Erythroblast (primary cell): ENCODE results near the gene CALML3.

Experiments
- DNase-seq, 2 experiments: peaks; one replicate each; lab custom pipeline; 2025; lab: John Stamatoyannopoulos, UW
- GATA1 ChIP-seq: IDR thresholded peaks from 2 replicates; pipeline ENCODE4 v1.6.1; 2011; ENCODE audit warnings: low read depth, mild to moderate bottlenecking, control low read depth, low read length, moderate library complexity
- POLR2A ChIP-seq: IDR thresholded peaks from 2 replicates; pipeline ENCODE4 v1.6.1; 2011; ENCODE audit warnings: mild to moderate bottlenecking, low read length

Gene CALML3

DNA sequence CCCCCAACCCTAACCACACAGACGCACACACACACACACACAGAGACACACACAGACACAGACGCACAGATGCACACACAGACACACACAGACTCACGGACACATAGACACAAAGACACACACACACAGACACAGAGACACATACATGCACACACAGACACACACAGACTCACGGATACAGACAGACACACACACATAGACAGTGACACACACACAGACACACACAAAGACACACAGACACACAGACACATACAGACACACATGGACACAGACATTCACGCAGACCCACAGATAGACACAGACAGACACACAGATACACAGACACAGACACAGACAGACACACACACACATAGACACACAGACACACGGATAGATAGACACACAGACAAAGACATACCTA, 27.5 kb upstream of the CALML3 start:
- TF ChIP-seq POLR2A (no peak), GATA1 (no peak)
- no peak for DNase-seq

DNA sequence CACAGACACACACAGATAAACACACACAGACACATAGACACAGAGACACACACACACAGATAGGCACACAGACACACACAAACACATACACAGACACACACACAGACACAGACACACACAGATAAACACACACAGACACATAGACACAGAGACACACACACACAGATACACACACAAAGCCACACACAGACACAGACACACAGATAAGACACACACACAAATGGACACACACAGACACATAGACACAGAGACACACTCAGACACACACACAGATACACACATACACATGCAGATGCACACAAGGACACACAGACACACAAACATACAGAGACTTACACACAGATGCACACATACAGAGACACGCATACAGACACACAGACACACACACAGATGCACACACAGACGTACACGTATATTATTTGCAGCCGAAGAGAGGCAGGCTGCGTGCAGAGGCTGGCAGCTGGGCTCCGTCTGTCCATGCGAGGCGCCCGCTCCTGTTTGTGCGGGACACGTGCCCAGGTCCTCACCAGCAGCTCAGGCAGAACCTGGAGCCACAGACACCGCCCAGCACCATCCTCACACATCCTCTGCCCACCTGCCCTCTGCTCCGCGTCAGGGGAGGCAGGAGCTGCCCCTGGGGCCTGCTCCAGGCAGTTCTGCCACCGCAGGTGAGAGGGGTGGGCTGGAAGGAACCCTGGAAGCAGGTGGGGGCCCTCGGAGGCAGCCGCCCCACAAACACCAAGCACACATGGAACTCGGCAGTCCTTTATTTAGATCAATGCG, 26.6 kb upstream of the CALML3 start:
- DNase-seq, result no peak
- TF ChIP-seq GATA1 (no peak), POLR2A (no peak)

DNA sequence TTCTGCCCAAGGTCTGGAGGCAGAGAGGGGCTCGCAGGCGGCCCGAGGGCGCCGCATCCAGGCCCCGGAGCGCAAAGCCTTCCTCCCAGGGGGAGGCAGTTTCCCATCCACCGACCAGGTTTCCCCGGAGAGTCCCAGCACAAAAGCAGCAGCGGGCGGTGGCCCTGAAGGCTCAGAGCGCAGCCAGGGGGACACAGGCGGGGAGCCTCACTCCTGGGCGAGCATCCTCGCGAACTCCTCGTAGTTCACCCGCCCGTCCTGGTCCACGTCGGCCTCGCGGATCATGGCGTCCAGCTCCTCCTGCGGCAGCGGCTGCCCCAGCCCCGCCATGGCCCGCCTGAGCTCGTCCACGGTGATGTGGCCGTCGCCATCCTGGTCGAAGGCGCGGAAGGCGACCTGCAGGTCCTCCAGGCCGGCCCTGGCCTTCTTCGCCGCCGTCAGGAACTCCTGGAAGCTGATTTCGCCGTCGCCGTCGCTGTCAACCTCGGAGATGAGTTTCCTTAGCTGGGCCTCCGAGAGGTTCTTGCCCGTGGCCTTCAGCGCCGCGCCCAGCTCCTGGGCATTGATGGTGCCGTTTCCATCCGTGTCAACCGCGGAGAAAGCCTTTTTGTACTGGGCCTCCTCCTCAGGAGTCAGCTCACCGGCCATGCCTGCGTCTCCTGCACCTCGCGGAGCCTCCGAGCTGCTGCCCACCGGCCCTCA, 25.8 kb upstream of the CALML3 start:
- TF ChIP-seq GATA1, result no peak
- no peak for DNase-seq

DNA sequence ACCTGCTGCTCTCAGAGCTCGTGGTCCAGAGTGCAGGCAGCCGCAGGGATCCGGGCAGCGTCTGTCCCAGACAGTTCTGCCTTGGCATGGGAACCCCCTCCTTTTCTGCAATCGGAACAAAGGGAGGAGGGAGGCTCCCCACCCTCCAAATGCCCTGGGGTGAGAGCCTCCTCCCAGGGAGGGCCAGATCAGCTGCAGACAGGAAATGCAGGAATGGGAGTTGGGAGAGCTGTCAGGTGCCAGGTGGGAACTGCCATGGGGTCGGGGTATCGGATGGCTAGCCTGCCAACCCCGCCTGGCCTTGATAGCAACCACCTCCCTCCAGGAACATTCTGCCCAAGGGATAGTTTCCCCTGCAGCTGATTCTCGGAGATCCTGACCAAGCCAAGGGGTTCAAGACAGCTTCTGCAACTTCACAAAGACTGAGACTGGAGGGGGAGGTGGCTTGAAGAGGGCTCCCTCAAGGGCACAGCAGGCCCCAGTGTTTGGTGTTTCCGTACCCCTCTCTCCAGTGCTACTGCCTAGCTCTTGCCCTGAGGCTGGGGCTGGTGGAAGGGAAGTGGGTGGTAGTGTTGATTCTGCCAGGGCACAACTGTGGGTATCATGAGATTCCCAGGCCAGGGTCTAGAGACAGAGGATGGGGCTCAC, 25.1 kb upstream of the CALML3 start, which contains the start of gene CALML5:
Gene CALML5 (minus strand): TSS at position 78 of the 648 bp plus-strand sequence. CDS start 132 bp downstream, outside the sequence.
- no peak for TF ChIP-seq GATA1
- DNase-seq, result no peak

DNA sequence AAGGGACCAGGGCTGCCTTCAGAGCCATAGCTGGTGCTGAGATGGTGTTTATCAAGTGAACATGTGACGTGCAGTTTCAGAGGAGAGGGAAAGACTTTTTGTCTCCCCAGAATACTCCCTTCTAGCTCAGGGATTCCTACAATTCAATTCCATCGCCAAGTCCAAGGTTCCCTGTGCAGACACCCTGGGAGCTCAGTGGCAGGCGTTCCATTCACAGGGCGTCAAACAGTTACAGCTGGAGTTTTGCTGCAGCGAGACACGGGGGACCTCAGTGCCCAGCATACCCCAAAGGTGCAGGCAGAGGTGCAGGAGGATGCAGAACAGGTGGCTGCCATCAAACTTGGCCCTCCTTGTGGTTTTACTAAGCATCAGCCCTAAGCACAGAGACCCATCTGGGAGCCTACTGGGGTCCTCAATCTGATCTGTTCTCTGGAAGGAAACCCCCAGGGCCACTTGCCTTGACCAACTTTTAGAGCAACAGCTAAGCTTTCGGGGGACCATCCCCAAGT, 24.5 kb upstream of the CALML3 start:
- DNase-seq, result no peak
- TF ChIP-seq GATA1 (no peak), POLR2A (no peak)

DNA sequence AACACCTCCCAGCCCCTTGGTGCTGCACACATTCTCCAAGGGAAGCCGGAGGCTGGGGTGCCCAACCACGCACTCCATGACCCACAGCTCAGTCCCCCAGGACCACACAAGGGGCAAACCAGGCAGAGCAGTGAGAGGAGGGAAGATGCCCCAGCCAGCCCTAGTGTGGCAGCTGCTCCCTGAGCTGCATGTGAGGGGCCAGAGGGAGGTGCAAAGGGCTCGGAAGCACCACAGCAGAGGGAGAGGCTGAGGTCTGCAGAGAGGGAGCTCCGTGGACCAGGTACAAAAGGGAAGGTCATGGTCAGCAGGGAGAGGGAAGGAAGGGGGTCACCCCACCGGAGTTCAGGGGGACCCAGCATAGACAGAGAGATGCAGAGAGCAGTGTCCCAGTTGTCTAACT, 23.9 kb upstream of the CALML3 start:
- no peak for DNase-seq
- TF ChIP-seq GATA1 (no peak), POLR2A (no peak)

DNA sequence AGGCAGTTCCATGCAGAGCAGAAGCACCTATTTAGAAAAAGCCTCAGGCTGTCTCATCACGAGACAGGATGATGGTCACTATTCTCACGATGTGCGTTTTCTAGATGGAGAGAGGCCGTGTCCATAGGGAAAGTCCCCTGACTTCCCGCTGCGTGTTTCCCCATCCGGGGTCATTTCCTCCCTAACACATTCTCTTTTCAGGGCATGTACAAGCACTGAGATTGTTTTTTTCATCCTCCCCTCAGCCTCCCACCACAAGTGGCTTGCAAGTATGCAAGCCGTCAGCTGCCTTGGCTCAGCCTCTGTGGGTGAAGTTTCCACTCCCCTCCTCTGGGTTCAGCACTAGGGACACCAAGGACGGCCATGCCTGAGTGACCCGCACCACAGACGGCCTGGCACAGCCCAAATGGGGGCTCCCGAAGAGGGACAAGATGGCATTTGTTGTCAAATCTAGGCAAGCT, 22.7 kb upstream of the CALML3 start:
- TF ChIP-seq POLR2A (no peak), GATA1 (no peak)
- DNase-seq, result no peak

DNA sequence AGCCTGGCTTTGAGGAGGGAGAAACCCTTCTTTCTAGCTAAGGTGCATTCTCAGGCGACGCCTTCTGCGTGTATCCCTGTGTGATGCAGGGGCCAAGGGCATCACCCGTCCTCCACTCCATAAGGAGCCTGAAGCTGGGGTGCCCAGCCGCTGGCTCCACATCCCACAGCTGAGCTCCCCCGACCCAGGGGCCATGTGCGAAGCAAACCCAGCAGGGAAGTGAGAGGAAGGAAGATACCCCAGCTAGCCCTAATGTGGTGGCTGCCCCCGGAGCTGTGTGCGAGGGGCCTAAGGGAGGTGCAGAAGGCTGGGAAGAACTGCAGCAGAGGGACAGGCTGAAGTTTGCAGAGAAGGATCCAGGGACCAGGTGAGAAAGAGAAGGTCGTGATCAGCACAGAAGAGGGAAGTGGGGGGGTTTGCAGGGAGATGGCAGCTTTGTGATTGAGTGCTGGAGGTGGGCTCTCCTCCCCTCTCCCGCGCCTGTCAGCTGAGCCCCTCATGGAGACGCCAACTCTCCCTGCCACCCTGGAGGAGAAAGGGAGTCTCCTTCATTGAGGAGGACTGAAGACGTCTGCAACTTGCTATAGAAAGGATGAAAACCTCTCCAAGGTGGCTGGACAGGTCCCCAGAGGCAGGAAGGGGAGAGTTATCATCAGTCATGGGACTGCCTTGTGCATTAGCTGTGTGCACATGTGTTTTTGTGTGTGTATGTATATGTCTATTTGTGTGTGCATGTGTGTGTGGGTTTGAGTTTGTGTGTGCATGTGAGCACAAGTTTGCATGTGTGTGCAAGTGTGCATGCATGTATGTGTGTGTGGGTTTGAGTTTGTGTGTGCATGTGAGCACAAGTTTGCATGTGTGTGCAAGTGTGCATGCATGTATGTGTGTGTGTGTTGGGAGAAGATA, 21.9 kb upstream of the CALML3 start:
- TF ChIP-seq POLR2A, result no peak
- no peak for TF ChIP-seq GATA1

DNA sequence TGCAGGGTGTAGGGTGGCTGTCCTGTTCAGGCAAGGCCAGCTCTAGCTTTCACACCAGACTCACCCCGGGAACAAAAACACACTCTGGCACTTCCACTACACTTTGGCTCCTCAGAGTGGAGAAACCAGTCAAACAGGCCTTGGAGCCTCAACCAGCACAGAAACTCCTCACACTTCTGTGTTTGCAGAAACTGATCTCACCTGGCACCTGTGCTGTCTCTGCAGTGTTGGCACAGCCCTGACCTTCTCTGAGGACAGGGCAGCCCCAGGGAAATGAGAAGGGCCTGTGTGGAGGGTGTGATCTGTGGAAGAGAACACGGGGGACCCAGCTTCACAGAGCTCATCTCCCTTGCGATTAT, 21.3 kb upstream of the CALML3 start:
- DNase-seq, result no peak
- TF ChIP-seq GATA1 (no peak), POLR2A (no peak)

More for the DNA sequence above, 21.9 kb upstream of the CALML3 start:
- DNase-seq, result no peak

DNA sequence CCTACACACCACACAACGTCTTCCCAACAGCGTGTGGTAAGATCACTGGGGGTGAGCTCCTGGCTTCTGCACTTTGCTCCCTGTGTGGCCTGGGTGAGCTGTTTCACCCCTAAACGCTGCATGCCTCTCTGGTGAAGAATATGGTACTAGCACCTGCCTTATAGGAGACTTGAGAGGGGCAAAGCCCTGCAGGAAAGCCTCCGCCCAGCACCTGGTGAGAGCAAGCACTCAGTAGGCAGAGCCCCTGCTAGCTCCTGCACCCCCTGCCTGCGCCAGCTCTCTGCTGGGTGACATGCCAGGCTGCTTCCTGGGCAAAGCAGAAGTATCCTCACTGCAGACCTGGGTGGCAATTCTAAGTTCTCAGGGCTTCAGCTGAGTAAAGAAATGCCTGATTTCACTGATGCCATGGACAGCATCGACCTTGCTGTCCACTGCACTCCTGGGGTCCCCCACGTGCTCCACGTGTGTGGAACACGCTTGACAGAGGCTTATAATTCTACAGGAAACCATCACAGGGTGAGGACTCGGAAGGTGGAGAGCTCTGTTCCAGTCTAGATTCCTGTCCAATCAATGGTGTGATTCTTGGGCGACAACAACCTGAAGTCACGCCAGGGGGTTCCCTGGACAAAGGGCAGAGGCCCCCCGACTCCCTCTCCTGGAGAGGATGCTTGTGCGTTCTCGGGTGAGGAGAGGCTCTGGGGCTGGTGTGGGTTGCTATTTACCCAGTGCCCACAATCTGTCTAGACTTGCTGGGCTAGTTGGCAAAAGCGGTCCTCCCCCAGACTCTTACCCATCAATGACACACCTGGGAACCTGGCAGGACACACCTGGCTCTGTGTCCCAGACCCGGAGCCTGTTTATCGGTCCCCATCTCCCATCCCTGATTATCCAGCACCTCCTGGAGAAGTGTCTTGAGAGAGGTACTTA, 20.4 kb upstream of the CALML3 start:
- no peak for DNase-seq
- no peak for TF ChIP-seq GATA1
- no peak for TF ChIP-seq POLR2A

DNA sequence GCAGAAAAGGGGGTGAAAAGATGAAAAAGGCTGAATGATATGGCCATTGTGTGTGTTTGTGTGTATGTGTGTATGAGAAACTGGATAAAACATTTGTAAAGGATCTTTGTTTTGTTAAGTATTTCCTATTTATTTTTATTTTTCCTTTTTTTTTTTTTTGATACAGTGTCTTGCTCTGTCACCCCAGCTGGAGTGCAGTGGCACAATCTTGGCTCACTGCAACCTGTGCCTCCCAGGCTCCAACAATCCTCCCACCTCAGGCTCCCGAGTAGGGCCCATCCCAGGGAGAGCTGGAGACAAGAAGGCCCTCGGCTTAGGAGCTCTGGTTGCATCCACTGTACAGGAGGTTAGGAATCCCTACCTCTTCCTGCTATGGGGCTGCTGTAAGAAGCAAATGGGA, 18.5 kb upstream of the CALML3 start:
- no peak for DNase-seq
- TF ChIP-seq POLR2A (no peak), GATA1 (no peak)
